ENCODE results near the gene SGPL1. TPM values are rescaled to one million over a fixed set of nuclear protein-coding genes. Genes with fewer than 3 reads are reported as not detected.

SGPL1 gene
- total RNA-seq, 1 donor from 2014 or later: 45.1 TPM

GRCh38 chr10:70925377-70926225, 109.9 kb downstream of the SGPL1 start:
- peak; percentile 64 for DNase-seq

- no peak for DNase-seq
These were observed 110.7 kb downstream of the SGPL1 start for GRCh38 chr10:70926226-70927000.

- DNase-seq: no peak
These were observed 111.6 kb downstream of the SGPL1 start for GRCh38 chr10:70927189-70927943.

- DNase-seq: no peak
These were observed 112.4 kb downstream of the SGPL1 start for GRCh38 chr10:70928140-70928539.

GRCh38 chr10:70930263-70931000, 114.7 kb downstream of the SGPL1 start:
- DNase-seq: no peak

Small RNA genes within 50 kb of the gene (small RNA-seq; reads per million reads assigned to genes)
- not detected for gene RPS26P40 (ENCODE audit: low replicate concordance)

Other genes with a start within 250 kb of the SGPL1 start
- 0.62 TPM for gene PRF1, start 213.2 kb upstream of the SGPL1 start, total RNA-seq
- 12.6 TPM for gene ADAMTS14, start 143.4 kb upstream of the SGPL1 start, total RNA-seq
- not detected for gene TBATA, start 30.6 kb upstream of the SGPL1 start, total RNA-seq
- gene PCBD1, start 72.6 kb downstream of the SGPL1 start, total RNA-seq: 30.9 TPM